Measurements from ENCODE around the gene RNASE1.
"Not testable (repeated sequence)": the region's sequence is repeated elsewhere in the genome, so short reads cannot be mapped to it uniquely, and the experiment has no call there.

Gene RNASE1

DNA sequence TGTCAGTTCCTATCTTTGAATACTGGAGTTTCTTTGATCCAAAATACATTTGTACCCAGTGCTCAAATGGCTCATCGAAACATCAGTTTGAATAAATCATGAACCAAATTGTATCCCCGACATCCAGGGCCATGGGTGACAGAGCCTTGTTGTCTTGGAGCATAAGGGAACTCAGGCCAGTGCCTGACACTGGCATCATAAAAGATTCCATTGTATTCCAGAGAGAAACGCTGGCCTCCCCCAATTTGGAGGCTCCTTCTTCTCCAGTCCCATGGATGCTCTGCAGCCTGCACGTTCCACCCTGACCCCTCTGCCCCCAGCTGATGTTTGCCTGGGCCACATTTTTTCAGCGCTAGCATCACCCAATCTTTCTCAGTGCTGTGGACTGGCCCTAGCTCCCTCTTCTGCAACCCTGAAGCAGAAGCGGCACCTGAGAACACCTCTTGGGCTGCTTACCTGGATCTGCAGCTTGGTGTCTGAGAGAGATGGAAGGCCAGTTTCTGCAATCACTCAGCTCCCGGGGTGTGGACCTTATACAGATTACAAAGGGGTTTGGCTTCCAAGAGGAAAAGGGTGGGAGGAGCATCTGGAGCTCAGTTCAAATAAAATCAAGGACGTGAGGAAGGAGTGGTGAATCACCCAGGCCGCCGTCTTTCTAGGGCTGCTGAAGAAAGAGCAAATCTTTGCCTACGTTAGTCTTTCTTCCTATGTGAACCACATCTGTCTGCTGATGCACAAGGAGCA, at the start of gene RNASE1:
Gene RNASE1, minus strand, starts transcription at position 504 of the 744 bp plus-strand sequence. CDS start 776 bp downstream, outside the sequence.
- DNase-seq (ENCODE audit: low read depth in 2 of 2), result no peak

DNA sequence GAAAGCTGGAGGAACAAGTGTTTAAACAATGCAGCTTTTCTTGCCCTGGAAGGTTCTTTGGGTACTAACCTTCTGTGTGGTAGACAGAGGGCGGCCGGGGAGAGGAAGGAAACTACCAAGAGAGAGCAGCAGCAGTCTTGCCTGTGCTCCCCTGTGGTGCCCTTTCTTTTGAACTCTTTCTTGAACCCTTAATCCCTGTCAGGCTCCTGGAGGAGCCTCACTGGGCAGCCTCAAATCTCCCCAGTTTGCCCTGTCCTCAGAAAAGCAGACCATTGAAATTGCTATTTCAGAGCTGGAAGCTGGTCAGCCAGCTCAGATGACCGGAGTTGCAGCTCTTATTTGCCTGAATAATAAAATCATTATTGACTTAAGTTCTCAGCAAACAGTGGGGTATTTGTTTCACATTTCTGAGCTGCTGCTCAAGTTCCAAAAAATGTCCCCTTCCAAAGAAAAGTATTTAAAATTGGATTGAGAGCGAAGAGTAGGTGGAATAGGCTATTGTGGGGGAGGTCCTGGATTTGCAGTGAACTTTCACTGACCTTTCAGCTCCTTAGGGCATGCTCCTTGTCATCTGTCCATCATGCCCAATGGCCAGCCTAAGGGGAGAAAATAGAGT, 46.4 kb upstream of the RNASE1 start:
- DNase-seq (ENCODE audit: low read depth in 2 of 2), result no peak

GRCh38 chr14:20848316-20848954, 45.8 kb upstream of the RNASE1 start:
- no peak for DNase-seq (ENCODE audit: low read depth in 2 of 2)

DNA sequence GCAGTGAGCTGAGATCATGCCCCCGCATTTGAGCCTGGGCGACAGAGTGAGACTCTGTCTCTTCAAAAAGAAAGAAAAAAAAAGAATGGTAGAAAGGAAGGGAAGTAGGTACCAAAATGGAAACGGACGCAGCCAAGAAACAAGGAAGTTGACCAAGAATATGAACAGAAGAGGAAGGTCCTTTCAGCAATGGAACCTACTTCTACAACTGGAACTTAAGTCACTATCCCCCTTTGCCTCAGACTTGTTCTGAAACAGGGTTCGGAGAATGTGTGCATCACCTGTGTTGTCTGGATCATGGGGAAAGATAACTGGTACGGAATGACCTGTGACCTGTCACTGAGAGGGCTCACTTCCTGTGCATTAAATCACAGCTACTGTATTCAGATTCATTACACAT, 43.9 kb upstream of the RNASE1 start:
- no peak for DNase-seq (ENCODE audit: low read depth in 2 of 2)

GRCh38 chr14:20841096-20841495, 38.5 kb upstream of the RNASE1 start:
- no peak for DNase-seq (ENCODE audit: low read depth in 2 of 2)

- DNase-seq (ENCODE audit: low read depth in 2 of 2), result no peak
Observed at GRCh38 chr14:20837831-20838230, 35.2 kb upstream of the RNASE1 start.

DNA sequence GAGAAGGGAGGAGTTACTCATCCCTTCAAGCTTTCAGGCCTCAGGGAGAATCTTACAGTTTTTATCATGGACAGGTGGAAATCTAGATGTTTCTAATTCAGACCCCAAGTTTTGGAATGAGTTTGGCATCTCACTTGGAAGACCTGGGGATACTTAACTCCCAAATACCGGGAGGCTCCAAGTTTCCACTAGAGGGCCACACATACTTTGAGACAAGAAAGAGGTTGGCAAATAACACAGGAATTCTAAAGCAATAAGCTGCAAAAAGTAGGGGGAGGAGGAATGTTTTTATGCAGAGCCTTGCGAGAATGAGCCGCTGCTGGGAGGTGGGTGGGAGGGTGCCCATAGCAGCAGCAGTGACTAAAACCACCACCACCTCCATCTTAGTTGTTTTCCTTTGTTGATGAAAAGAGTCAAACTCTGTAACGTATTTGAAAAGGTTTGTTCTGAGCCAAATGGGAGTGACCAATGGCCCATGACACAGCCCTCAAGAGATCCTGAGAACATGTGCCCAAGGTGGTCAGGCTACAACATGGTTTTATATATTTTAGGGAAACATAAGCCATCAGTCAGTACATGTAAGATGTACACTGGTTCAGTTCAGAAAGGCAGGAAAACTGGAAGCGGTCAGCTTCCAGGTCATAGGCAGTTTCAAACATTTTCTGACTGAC, 34.2 kb upstream of the RNASE1 start:
- no peak for DNase-seq (ENCODE audit: low read depth in 2 of 2)

DNA sequence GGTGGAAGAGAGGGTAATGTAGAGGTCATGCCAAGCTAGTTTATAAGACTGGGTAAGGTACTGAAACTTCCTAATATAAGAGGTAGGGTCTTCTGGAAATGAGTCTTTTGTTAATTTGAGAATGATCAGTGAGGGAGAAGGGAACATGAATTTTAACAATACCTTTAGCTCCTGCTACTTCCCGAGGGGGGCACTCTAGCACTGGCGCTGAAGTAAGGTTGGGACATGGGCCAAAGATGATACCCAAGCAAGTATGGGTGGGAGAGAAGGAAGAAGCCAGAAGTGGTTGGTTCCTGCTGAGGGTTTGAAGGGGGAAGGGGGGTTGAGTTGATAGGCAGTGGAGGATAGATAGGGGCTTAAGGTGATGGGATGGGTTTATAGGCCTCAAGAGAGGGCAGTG, 32.3 kb upstream of the RNASE1 start:
- no peak for DNase-seq (ENCODE audit: low read depth in 2 of 2)

GRCh38 chr14:20830831-20831230, 28.2 kb upstream of the RNASE1 start:
- DNase-seq (ENCODE audit: low read depth in 2 of 2), result no peak

GRCh38 chr14:20828024-20828694, 25.5 kb upstream of the RNASE1 start:
- not testable (repeated sequence) for DNase-seq (ENCODE audit: low read depth in 2 of 2)

DNA sequence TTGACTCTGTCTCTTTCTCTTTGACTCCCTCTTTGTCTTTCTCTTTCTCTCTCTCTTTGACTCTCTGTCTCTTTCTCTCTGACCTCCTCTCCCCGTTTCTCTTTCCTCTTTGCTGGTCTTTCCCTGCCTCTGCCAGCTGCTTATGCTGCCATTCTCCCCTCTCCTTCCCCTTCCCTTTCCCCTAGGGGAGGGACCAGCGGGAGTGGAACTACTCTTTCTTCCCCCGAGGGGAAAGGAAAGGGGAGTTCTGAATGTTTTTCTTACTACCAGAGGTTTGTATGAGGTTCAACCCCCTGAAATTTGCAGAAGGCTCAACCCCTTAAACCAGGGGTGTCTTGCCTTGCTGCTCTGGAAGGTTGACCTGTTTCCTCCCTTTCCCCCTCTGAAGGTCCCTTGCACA, 24.7 kb upstream of the RNASE1 start:
- DNase-seq (ENCODE audit: low read depth in 2 of 2), result no peak

- DNase-seq (ENCODE audit: low read depth in 2 of 2), result not testable (repeated sequence)
Observed at GRCh38 chr14:20826666-20827065, 24.0 kb upstream of the RNASE1 start.

DNA sequence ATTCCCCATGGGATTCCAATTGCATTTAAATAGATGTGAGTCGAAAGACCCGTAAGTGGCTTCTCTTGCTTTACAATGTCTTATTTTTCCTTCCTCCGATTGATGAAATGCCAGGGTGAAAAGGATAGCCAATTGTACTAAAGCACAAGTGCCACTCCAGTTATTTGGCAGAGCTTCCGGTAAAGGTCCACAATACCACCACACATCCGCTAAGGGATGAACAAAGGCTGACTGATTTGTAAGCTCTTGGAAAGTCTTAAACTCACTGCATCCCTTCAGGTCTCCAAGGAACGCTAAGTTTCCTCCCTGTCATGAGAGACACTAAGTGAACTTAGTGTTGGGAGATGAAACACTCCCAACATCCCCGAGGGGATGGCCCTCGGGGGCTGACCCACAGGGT, 21.2 kb upstream of the RNASE1 start:
- DNase-seq (ENCODE audit: low read depth in 2 of 2), result no peak

DNA sequence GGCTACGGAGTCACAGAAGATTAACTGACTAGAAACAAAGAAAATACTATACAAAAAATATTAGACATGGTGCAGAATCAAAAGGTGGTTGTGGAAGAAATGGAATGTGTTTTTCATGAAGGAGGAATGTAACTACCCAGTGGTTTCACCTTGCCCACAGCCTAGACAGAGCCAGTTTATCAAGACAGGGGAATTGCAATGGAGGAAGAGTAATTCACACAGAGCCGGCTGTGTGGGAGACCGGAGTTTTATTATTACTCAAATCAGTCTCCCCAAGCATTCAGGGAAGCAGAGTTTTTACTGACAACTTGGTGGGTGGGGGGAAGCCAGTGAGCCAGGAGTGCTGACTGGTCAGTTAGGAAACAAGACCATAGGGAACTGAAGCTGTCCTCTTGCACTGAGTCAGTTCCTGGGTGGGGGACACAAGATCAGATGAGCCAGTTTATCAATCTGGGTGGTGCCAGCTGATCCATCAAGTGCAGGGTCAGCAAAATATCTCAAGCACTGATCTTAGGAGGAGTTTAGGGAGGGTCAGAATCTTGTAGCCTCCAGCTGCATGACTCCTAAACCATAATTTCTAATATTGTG, 19.0 kb upstream of the RNASE1 start:
- DNase-seq (ENCODE audit: low read depth in 2 of 2), result not testable (repeated sequence)

DNA sequence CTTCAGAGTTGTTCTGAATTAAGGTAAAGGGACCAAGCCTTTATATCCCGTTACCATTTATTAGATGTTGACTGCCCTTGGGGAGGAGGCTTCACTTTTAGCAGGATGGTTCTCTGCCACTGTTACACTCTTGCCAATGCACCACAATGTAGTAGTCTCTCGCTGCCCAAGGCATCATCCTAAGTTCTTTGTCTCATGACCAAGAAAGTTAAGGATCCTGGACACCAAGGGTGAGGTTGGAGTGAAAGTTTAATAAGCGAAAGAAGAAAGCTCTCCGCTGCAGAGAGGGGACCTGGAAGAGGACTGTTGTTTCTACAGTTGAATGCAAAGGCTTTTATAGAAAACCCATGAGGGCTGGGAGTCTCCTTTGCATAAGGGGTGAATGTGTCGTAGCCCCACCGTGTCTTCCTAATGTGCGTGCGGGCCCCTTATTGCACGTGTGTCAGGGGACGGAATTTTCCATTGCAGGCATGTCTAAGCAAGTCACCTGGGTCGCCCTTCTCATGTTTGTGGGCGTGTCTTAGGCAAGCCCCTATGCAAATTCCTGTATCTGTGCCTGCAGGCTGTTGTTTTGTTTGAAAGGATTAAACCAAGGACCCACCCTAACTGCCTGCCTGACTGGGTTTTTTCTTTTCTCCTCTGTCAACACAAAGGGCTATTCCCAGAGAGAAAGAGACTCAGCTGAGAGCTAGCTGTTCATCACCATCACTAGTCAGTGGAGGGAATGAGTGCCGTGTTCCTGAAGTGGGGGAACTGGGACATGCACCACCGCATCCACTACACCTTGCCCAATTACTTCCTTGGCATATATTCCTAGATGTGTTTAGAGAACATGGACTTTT, 17.6 kb upstream of the RNASE1 start:
- DNase-seq (ENCODE audit: low read depth in 2 of 2), result no peak

DNA sequence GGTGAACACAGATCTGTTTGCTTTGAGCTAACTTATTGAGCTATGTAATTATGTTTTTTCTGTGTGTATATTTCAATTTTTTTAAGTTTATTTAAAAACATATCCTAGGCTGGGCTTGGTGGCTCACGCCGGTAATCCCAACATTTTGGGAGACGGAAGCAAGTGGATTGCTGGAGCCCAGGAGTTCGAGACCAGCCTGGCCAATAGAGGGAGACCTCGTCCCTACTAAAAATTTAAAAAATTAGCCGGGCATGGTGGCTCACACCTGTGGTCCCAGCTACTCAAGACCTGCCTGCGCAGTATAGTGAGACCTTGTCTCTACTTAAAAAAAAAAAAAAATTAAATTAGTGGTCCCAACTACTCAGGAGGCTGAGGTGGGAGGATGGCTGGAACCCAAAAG, 16.2 kb upstream of the RNASE1 start:
- no peak for DNase-seq (ENCODE audit: low read depth in 2 of 2)

GRCh38 chr14:20815946-20816345, 13.3 kb upstream of the RNASE1 start:
- DNase-seq (ENCODE audit: low read depth in 2 of 2), result not testable (repeated sequence)

DNA sequence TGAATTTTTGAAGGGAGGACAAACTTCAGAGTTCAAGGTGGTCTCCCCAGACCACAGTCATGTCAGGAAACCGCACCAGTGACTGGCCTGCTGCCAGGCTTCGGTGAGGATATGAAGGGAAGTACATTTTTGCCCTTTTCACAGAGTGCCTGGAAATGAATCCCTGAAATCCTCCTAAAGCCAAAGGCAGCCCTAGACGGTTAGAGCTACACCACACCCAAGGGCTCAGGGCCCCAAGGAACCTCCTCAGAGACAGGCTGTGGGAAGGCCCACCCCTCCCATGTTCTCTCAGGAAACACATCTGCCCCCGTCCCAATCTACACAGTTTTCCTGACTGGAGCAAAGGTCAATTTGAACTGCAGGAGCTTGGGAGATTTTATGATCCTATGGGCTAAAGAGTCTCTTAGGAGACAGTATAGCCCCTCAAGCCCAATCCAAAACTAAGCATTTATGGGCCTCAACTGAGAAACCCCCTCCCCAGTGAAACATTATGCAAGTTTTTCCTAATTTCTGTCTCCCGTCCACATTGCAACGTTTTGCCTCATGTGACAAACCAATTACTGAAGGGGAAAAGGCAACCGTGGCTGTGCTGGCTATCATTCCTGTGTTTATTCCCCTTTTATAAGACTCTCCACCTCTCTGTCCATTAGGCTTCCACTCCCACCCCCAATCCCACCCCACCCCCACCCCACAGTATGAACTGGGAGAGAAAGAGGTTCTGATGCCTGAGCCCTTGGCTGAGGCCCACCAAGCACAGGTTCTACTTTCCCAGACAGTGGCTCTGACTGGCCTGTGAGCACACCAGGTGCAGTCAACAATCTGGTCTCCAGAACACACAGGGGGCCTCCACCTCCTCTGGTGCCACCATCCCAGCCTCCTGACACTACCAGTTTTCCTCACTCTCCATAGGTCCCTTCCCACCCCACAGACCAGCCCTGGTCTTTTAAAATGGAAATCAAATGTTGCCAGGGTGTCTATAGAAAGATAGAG, 9.6 kb upstream of the RNASE1 start:
- DNase-seq (ENCODE audit: low read depth in 2 of 2), result no peak

GRCh38 chr14:20809917-20810316, 7.3 kb upstream of the RNASE1 start:
- DNase-seq (ENCODE audit: low read depth in 2 of 2), result no peak

DNA sequence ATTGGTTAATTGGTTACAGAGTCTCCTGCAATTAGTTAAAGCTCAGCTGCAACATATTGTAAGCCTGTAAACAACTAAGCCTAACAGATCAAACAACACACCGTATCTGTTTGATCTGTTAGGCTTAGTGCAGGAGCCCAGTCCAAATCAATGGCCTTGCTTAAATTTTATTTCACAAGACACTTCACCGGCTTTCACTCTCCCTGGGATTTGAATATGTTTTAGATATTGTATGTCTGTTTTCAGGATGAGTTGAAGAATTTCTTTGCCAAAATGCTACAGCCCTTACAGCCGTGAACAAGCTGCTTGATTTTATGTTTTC, 5.5 kb upstream of the RNASE1 start:
- no peak for DNase-seq (ENCODE audit: low read depth in 2 of 2)
